Central memory CD8-positive, alpha-beta T cell (primary cell): ENCODE measurements around the gene FGB.

Experiments used
- ATAC-seq: fragments of 150-1000 bp; cut with Tn5 transposase; replicated peaks from 2 replicates; pipeline ENCODE4 v1.10.0; 2022; ENCODE audit warnings: mild to moderate bottlenecking, moderate FRiP score, moderate number of reproducible peaks; ENCODE audit not compliant: poor library complexity, severe bottlenecking; ENCODE audit errors: extremely low read depth
- DNase-seq, 2 donors: peaks; one replicate each; pipeline ENCODE4 v3.0.0; 2021; ENCODE audit warnings: low spot score in 2 of 2
- H3K27ac Mint-ChIP-seq: one replicate; pipeline ENCODE4 v1.8.0; 2022; ENCODE audit warnings: low read depth, mild to moderate bottlenecking, moderate library complexity, mixed read lengths
- H3K27me3 Mint-ChIP-seq: one replicate; pipeline ENCODE4 v1.8.0; 2022; ENCODE audit warnings: mixed read lengths
- H3K36me3 Mint-ChIP-seq: one replicate; pipeline ENCODE4 v1.8.0; 2022; ENCODE audit warnings: mild to moderate bottlenecking, moderate library complexity, mixed read lengths; ENCODE audit not compliant: insufficient read depth
- H3K4me1 Mint-ChIP-seq: one replicate; pipeline ENCODE4 v1.8.0; 2022; ENCODE audit warnings: mixed read lengths
- H3K4me3 Mint-ChIP-seq: one replicate; pipeline ENCODE4 v1.8.0; 2022; ENCODE audit warnings: mild to moderate bottlenecking, moderate library complexity, mixed read lengths
- H3K9me3 Mint-ChIP-seq: one replicate; pipeline ENCODE4 v1.8.0; 2022; ENCODE audit warnings: mixed read lengths

Gene FGB

DNA sequence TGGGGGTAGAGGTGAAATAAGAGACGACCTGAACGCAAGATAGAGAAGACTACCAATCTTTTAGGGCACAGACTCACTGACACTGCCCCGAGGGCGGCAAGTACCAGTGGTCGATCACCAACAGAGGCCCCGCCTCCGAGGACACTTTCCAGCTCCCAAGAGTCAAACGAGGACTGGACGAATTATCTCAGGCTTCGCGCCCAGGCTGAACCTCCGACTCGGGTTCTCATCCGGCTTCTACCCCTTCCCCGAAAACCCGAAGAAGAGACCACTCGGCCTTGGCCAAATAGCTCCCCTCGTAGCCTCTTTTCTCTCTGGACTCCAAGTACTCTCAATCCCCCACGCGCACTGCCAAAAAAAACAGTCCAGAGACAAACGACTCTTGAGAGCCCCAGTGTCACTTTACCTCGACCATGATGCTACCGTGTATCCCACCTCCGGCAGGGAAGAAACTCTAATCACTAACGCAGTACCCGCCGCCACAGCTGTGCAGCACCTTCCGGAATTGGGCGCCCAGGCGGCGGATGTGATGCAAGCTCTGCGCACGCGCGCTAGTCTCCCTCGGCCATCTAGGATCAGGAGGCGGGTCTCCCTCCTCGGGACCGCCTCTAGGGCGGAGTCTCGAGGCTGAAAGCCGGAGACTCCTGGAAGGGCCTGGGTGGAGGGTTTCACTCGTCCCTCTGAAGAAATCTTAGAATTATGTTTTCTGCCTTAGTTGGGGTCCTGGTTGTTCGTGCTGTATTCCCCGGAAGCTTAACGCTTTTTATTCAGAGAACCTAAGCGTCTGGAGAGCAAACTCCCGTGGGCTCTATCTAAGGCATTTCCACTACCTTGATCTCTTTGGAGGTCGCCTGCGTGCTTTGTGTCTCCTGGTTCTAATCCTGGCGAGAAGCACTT lies 12.7 kb upstream of the FGB start, which contains the start of gene PLRG1:
Gene PLRG1 (minus strand): TSS at position 507 of the 897 bp plus-strand sequence. CDS start 92 bp downstream, at position 415.
- DNase-seq = peak; percentile 94 to 97
- peak within 1 kb of the TSS; percentile 97 for H3K4me3 Mint-ChIP-seq
- no peaks in the 10 kb centered on the region for H3K9me3 Mint-ChIP-seq
- H3K36me3 Mint-ChIP-seq = peaks cover 19% of the 10 kb centered on the region
- no peaks in the 10 kb centered on the region for H3K27me3 Mint-ChIP-seq
- peak; percentile 96 for ATAC-seq
- peaks cover 26% of the 10 kb centered on the region for H3K4me1 Mint-ChIP-seq
- peak within 1 kb of the TSS; percentile 95 for H3K27ac Mint-ChIP-seq

DNA sequence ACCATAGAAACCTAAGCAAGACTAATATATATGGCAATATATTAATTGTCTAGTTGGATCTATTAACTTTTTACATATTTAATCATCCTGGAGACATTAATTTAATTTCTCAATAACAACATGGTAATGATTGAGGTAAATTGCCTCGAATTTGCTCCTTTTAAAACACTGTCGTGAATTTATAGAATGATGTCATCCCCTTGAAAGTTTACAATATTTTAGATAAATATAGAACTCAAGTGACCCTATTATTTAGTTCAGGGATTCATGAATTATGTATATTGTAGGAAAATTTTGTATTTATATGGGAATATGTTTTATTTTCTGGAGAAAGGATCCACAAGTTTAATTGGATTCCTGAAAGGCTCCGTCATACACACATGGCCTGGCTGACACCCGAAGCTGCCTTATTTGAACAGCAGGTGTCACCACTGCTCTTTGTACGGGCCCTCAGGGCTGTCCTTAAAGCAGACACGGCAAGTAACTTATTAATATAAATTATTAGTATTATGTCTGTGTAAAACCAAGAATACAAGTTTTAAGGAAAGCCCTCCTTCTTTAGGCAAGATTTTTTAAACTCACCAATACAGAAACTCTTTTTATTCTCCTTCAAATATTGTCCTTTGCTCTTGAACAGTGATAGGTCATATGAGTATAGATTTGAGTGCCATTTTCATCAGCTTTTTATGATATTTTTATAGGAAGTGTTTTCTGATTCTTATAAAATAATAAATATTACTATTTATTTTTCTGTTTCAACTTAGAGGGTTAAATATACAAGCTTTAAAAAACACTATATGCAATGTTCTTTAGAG lies 10.7 kb upstream of the FGB start:
- DNase-seq = peak; percentile 44 to 58
- Mint-ChIP-seq H3K27ac (no peak overlapping the region), H3K27me3 (no peaks in the 10 kb centered on the region), H3K4me3 (no peak overlapping the region), H3K9me3 (no peaks in the 10 kb centered on the region), H3K4me1 (peaks cover 26% of the 10 kb centered on the region), H3K36me3 (peaks cover 15% of the 10 kb centered on the region)
- no peak for ATAC-seq

DNA sequence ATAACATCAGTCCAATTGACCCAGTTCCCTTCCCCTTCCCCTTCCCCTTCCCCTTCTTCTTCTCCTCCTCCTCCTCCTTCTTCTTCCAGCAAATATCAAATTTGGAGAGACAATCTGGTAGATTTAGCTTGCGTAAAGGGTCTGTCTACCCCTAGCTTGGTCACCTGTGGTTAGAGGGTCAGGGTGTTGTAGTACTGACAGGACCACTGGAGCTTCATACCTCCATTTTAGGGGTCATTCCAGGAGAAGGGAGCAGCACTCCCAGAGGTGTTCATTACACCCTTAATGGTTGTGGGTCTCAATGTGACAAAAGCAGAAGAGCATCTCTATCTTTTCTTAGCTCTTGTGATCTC lies 3.7 kb upstream of the FGB start:
- no peak overlapping the region for H3K4me3 Mint-ChIP-seq
- ATAC-seq = no peak
- H3K27ac Mint-ChIP-seq = no peak overlapping the region
- H3K9me3 Mint-ChIP-seq = no peaks in the 10 kb centered on the region
- no peaks in the 10 kb centered on the region for H3K4me1 Mint-ChIP-seq
- no peak for DNase-seq
- H3K27me3 Mint-ChIP-seq = peaks cover 21% of the 10 kb centered on the region
- no peaks in the 10 kb centered on the region for H3K36me3 Mint-ChIP-seq

DNA sequence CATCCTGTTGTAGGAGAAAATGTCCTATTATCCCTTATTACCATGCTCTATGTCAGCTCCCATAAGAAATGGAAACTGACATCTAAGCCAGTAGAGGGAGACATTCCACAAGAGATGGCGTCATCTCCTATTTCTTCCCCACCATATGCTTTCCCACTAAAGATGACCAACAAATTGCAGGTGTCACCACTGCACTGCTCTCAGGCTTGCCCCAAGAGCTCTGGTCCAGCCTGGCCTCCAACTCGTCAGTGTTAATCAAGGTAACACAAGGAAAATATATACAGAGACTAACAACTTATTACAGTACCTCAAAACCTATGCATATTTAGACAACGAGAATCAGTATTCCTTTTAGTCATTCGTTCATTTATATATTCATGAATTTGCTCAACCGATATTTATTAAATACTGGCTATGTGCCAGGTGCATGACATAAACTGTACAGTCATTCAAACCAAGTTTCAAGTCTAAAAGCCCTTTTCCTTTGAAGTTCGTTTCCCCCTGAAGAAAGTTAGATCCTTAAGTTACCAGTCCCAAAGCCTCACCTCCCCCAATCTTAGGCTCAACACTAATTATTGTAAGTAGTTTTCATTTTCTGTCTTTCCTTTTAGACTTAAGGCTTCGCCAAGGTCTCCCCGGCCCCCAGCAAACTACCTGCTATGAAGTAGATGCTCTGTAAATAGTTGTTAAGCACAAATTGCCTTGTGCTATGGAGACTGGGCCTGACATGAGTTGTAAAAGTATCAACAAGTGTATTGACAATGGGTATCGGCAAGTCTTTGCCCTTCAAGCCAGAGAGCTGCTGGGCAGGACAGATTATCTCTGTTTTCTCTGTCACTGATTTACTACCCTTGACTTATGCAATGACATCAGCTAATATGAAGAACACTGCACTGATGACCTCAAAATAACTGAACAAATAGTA lies 3.1 kb upstream of the FGB start:
- no peaks in the 10 kb centered on the region for H3K36me3 Mint-ChIP-seq
- peaks cover 21% of the 10 kb centered on the region for H3K27me3 Mint-ChIP-seq
- no peak overlapping the region for H3K27ac Mint-ChIP-seq
- H3K4me1 Mint-ChIP-seq = no peaks in the 10 kb centered on the region
- no peak for ATAC-seq
- no peak for DNase-seq
- no peaks in the 10 kb centered on the region for H3K9me3 Mint-ChIP-seq
- H3K4me3 Mint-ChIP-seq = no peak overlapping the region

DNA sequence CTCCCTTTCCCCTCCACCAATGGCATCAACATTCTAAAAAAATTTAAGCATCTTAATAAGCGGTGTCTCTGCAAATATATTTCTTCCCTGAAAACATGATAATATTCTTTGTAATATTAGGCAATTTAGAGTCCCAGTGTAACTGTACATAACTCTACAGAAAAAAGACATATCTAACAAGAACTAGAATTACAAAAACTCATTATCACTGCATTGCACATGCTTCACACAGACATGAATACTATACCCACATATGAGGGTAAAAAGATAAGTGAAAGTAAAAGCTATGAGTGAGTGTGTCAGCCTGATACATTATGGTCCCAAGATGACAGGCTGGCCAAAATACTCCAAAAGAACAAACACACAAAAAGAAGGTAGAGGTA lies 2.4 kb upstream of the FGB start:
- Mint-ChIP-seq H3K27me3 (peaks cover 21% of the 10 kb centered on the region), H3K4me1 (no peaks in the 10 kb centered on the region), H3K9me3 (no peaks in the 10 kb centered on the region), H3K27ac (no peak overlapping the region), H3K4me3 (no peak overlapping the region), H3K36me3 (no peaks in the 10 kb centered on the region)
- ATAC-seq (no peak), DNase-seq (no peak)

DNA sequence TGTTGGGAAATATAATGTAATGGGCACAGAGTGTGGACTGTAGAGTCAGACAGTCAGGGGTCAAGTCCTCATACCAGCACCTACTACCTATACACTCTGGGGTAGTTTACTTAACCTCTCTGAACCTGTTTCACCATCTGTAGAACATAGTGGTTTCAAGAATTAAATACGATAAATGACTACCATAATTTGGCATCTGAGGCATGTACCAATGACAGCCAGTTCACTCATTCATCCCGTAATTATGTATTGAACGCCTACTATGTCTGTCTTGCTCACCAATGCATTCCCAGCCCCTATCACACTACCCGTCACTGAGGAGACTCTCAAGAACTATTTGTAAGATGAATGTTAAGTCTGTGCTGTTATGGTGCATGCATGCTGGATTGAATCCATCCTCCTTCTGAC lies 2.0 kb upstream of the FGB start:
- peaks cover 21% of the 10 kb centered on the region for H3K27me3 Mint-ChIP-seq

DNA sequence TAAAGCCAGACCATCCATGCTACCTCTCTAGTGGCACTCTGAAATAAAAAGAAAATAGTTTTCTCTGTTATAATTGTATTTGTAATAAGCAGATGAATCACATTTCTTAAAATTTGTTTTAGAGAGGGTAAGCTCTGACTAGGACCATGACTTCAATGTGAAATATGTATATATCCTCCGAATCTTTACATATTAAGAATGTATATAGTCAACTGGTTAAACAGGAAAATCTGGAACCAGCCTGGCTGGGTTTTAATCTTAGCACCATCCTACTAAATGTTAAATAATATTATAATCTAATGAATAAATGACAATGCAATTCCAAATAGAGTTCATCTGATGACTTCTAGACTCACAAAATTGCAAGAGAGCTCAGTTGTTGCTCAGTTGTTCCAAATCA lies 1.5 kb downstream of the FGB start:
- Mint-ChIP-seq H3K9me3 (no peaks in the 10 kb centered on the region), H3K27me3 (peaks cover 32% of the 10 kb centered on the region), H3K4me1 (no peaks in the 10 kb centered on the region), H3K36me3 (no peaks in the 10 kb centered on the region), H3K27ac (no peak overlapping the region), H3K4me3 (no peak overlapping the region)
- DNase-seq = no peak
- no peak for ATAC-seq

More for the DNA sequence above, 2.0 kb upstream of the FGB start:
- Mint-ChIP-seq H3K27ac (no peak overlapping the region), H3K36me3 (no peaks in the 10 kb centered on the region), H3K9me3 (no peaks in the 10 kb centered on the region), H3K4me1 (no peaks in the 10 kb centered on the region), H3K4me3 (no peak overlapping the region)
- no peak for ATAC-seq
- no peak for DNase-seq

DNA sequence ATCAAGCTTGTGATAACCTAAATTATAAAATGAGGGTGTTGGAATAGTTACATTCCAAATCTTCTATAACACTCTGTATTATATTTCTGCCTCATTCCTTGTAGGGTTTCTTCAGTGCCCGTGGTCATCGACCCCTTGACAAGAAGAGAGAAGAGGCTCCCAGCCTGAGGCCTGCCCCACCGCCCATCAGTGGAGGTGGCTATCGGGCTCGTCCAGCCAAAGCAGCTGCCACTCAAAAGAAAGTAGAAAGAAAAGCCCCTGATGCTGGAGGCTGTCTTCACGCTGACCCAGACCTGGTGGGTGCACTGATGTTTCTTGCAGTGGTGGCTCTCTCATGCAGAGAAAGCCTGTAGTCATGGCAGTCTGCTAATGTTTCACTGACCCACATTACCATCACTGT lies 2.9 kb downstream of the FGB start:
- Mint-ChIP-seq H3K36me3 (no peaks in the 10 kb centered on the region), H3K9me3 (no peaks in the 10 kb centered on the region), H3K27ac (no peak overlapping the region), H3K27me3 (peaks cover 18% of the 10 kb centered on the region), H3K4me3 (no peak overlapping the region), H3K4me1 (no peaks in the 10 kb centered on the region)
- ATAC-seq (no peak), DNase-seq (no peak)

DNA sequence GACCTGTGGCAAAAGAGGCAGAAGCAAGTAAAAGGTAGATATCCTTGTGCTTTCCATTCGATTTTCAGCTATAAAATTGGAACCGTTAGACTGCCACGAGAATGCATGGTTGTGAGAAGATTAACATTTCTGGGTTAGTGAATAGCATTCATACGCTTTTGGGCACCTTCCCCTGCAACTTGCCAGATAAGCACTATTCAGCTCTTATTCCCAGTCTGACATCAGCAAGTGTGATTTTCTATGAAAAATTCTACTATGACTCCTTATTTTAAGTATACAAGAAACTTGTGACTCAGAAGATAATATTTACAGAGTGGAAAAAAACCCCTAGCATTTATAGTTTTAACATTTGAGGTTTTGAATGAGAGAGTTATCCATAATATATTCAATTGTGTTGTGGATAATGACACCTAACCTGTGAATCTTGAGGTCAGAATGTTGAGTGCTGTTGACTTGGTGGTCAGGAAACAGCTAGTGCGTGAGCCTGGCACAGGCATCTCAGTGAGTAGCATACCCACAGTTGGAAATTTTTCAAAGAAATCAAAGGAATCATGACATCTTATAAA lies 3.9 kb downstream of the FGB start:
- Mint-ChIP-seq H3K4me1 (no peaks in the 10 kb centered on the region), H3K36me3 (no peaks in the 10 kb centered on the region), H3K27me3 (peaks cover 14% of the 10 kb centered on the region), H3K4me3 (no peak overlapping the region), H3K27ac (no peak overlapping the region), H3K9me3 (no peaks in the 10 kb centered on the region)
- ATAC-seq (no peak), DNase-seq (no peak)

DNA sequence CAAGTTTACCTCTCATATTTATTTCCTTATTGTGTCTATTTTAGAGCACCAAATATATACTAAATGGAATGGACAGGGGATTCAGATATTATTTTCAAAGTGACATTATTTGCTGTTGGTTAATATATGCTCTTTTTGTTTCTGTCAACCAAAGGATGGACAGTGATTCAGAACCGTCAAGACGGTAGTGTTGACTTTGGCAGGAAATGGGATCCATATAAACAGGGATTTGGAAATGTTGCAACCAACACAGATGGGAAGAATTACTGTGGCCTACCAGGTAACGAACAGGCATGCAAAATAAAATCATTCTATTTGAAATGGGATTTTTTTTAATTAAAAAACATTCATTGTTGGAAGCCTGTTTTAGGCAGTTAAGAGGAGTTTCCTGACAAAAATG lies 6.2 kb downstream of the FGB start:
- DNase-seq (no peak), ATAC-seq (no peak)
- H3K36me3 Mint-ChIP-seq = no peaks in the 10 kb centered on the region
- no peaks in the 10 kb centered on the region for H3K9me3 Mint-ChIP-seq
- peaks cover 14% of the 10 kb centered on the region for H3K27me3 Mint-ChIP-seq
- H3K27ac Mint-ChIP-seq = no peak overlapping the region
- H3K4me3 Mint-ChIP-seq = no peak overlapping the region
- H3K4me1 Mint-ChIP-seq = no peaks in the 10 kb centered on the region

DNA sequence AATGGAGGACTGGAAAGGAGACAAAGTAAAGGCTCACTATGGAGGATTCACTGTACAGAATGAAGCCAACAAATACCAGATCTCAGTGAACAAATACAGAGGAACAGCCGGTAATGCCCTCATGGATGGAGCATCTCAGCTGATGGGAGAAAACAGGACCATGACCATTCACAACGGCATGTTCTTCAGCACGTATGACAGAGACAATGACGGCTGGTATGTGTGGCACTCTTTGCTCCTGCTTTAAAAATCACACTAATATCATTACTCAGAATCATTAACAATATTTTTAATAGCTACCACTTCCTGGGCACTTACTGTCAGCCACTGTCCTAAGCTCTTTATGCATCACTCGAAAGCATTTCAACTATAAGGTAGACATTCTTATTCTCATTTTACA lies 6.8 kb downstream of the FGB start:
- H3K4me3 Mint-ChIP-seq = no peak overlapping the region
- H3K9me3 Mint-ChIP-seq = no peaks in the 10 kb centered on the region
- no peak for DNase-seq
- no peak for ATAC-seq
- H3K36me3 Mint-ChIP-seq = no peaks in the 10 kb centered on the region
- no peaks in the 10 kb centered on the region for H3K4me1 Mint-ChIP-seq
- no peak overlapping the region for H3K27ac Mint-ChIP-seq
- H3K27me3 Mint-ChIP-seq = peaks cover 16% of the 10 kb centered on the region
